Suprapubic skin (tissue), 4 donors: Measurements from ENCODE around the gene TFEC.

Experiments used
- POLR2A ChIP-seq, 2 donors: fragments of 450-650 bp; IDR thresholded peaks; one replicate each; pipeline ENCODE4 v1.6.1; 2017; ENCODE audit warnings: antibody characterized with exemption in 2 of 2, mild to moderate bottlenecking in 2 of 2, moderate library complexity in 2 of 2
- POLR2AphosphoS5 ChIP-seq, 3 donors: sonication (generic); formaldehyde crosslinking; IDR thresholded peaks; one replicate each; pipeline ENCODE4 v1.6.1; 2017; ENCODE audit warnings: antibody characterized with exemption in 3 of 3
- TF ChIP-seq, protein P1 (sequence below), 2 donors: fragments of 200-600 bp in 1 of 2; fragments of 450-650 bp in 1 of 2; sonication (generic) in 1 of 2; IDR thresholded peaks; one replicate each; pipeline ENCODE4 v1.5.1; 2016 to 2019; ENCODE audit warnings: antibody characterized with exemption in 2 of 2, mild to moderate bottlenecking in 1 of 2, moderate library complexity in 1 of 2

DNA sequence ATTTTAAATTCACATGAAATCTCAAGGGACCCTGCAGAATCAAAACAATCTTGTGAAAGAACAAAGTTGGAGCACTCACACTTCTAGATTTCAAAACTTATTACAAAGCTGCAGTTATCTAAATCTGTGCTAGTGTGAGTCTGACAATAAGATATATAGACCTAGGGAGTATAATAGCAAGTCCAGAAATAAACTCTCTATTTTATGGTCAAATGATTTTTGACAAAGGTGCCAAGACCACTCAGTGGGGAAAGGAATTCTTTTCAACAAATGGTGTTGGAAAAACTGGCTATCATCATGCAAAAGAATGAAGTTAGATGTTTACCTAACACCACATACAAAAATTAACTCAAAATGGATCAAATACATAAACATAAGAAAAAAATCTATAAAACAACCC is 68.2 kb downstream of the TFEC start:
- TF ChIP-seq POLR2AphosphoS5 (IDR thresholded peaks at IDR 0.05) (no peak), POLR2A (IDR thresholded peaks at IDR 0.05) (no peak)
- TF ChIP-seq, protein P1, sequence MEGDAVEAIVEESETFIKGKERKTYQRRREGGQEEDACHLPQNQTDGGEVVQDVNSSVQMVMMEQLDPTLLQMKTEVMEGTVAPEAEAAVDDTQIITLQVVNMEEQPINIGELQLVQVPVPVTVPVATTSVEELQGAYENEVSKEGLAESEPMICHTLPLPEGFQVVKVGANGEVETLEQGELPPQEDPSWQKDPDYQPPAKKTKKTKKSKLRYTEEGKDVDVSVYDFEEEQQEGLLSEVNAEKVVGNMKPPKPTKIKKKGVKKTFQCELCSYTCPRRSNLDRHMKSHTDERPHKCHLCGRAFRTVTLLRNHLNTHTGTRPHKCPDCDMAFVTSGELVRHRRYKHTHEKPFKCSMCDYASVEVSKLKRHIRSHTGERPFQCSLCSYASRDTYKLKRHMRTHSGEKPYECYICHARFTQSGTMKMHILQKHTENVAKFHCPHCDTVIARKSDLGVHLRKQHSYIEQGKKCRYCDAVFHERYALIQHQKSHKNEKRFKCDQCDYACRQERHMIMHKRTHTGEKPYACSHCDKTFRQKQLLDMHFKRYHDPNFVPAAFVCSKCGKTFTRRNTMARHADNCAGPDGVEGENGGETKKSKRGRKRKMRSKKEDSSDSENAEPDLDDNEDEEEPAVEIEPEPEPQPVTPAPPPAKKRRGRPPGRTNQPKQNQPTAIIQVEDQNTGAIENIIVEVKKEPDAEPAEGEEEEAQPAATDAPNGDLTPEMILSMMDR (IDR thresholded peaks at IDR 0.05): no peak
